ENCODE measurements around the gene GATA1. TPM values are rescaled to one million over a fixed set of nuclear protein-coding genes. Genes with fewer than 3 reads are reported as not detected.
"Not testable (repeated sequence)": the region's sequence is repeated elsewhere in the genome, so short reads cannot be mapped to it uniquely, and the experiment has no call there.

Gene GATA1
- total and polyA plus RNA-seq, 2 experiments from 2014 or later = 0.17 TPM; not detected in 1

- H3K27ac ChIP-seq = no peak overlapping the region
- H3K4me1 ChIP-seq (ENCODE audit: low read depth) = no peaks in the 10 kb centered on the region
- no peak for DNase-seq (ENCODE audit: low read depth in 1 of 2, low spot score in 1 of 2)
- no peak for TF ChIP-seq CTCF (IDR thresholded peaks at IDR 0.05; ENCODE audit: low read depth, low read length)
- H3K9me3 ChIP-seq (ENCODE audit: low read depth) = no peaks in the 10 kb centered on the region
- no peak overlapping the region for H3K4me3 ChIP-seq
- H3K27me3 ChIP-seq = no peaks in the 10 kb centered on the region
- peaks cover 3% of the 10 kb centered on the region for H3K36me3 ChIP-seq
Measured at GRCh38 chrX:48814722-48815121, 28.3 kb downstream of the GATA1 start.

- Histone ChIP-seq H3K36me3 (peaks cover 3% of the 10 kb centered on the region), H3K27me3 (no peaks in the 10 kb centered on the region), H3K4me1 (ENCODE audit: low read depth) (no peaks in the 10 kb centered on the region), H3K4me3 (no peak overlapping the region), H3K9me3 (ENCODE audit: low read depth) (no peaks in the 10 kb centered on the region), H3K27ac (no peak overlapping the region)
- no peak for DNase-seq (ENCODE audit: low read depth in 1 of 2, low spot score in 1 of 2)
- TF ChIP-seq CTCF (IDR thresholded peaks at IDR 0.05; ENCODE audit: low read depth, low read length) = no peak
Measured at GRCh38 chrX:48815266-48815665, 28.9 kb downstream of the GATA1 start.

- no peak overlapping the region for H3K27ac ChIP-seq
- TF ChIP-seq CTCF (IDR thresholded peaks at IDR 0.05; ENCODE audit: low read depth, low read length) = no peak
- H3K27me3 ChIP-seq = no peaks in the 10 kb centered on the region
- no peak overlapping the region for H3K4me3 ChIP-seq
- H3K36me3 ChIP-seq = peaks cover 3% of the 10 kb centered on the region
- DNase-seq (ENCODE audit: low read depth in 1 of 2, low spot score in 1 of 2) = no peak
- no peaks in the 10 kb centered on the region for H3K9me3 ChIP-seq (ENCODE audit: low read depth)
- no peaks in the 10 kb centered on the region for H3K4me1 ChIP-seq (ENCODE audit: low read depth)
Measured at GRCh38 chrX:48816014-48816810, 29.8 kb downstream of the GATA1 start.

DNA sequence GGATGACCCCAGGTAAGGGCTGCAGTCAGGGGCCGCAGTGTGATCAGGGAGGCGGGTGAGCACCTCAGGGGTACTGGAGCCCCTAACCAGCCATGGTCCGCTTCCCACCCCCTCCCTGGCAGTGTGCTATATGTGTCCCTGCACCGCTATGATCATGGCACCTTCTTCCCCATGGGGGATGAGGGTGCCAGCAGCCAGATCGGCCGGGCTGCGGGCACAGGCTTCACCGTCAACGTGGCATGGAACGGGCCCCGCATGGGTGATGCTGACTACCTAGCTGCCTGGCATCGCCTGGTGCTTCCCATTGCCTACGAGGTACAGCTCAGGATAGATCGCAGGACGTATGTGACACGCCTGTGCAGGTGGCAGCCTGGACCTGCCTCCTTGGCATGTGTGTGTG, 31.7 kb downstream of the GATA1 start:
- TF ChIP-seq CTCF (IDR thresholded peaks at IDR 0.05; ENCODE audit: low read depth, low read length) = no peak
- Histone ChIP-seq H3K36me3 (no peaks in the 10 kb centered on the region), H3K4me1 (ENCODE audit: low read depth) (no peaks in the 10 kb centered on the region), H3K27ac (no peak overlapping the region), H3K4me3 (no peak overlapping the region), H3K27me3 (no peaks in the 10 kb centered on the region), H3K9me3 (ENCODE audit: low read depth) (no peaks in the 10 kb centered on the region)
- no peak for DNase-seq (ENCODE audit: low read depth in 1 of 2, low spot score in 1 of 2)

- DNase-seq (ENCODE audit: low read depth in 1 of 2, low spot score in 1 of 2) = no peak
- no peaks in the 10 kb centered on the region for H3K9me3 ChIP-seq (ENCODE audit: low read depth)
- H3K27ac ChIP-seq = no peak overlapping the region
- no peaks in the 10 kb centered on the region for H3K27me3 ChIP-seq
- H3K36me3 ChIP-seq = no peaks in the 10 kb centered on the region
- no peak for TF ChIP-seq CTCF (IDR thresholded peaks at IDR 0.05; ENCODE audit: low read depth, low read length)
- H3K4me1 ChIP-seq (ENCODE audit: low read depth) = no peaks in the 10 kb centered on the region
- H3K4me3 ChIP-seq = no peak overlapping the region
Measured at GRCh38 chrX:48818866-48819265, 32.5 kb downstream of the GATA1 start.

DNA sequence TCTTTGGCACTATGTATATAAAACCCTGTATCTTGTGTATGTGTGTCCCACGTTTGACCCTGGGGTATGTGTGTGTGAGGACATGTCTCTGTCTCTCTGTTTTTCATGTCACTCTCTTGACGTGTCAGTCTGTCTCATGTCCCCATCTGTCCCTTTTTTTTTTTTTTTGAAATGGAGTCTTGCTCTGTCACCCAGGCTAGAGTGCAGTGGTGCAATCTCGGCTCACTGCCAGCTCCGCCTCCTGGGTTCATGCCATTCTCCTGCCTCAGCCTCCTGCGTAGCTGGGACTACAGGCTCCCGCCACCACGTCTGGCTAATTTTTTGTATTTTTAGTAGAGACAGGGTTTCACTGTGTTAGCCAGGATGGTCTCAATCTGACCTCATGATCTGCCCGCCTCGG, 33.0 kb downstream of the GATA1 start:
- not testable (repeated sequence) for H3K4me3 ChIP-seq; H3K9me3 ChIP-seq (ENCODE audit: low read depth); H3K27me3 ChIP-seq; H3K27ac ChIP-seq; H3K36me3 ChIP-seq; DNase-seq (ENCODE audit: low read depth in 1 of 2, low spot score in 1 of 2); H3K4me1 ChIP-seq (ENCODE audit: low read depth)
